DOHH2 (cell line): ENCODE measurements around the gene INTS15.
"Not testable (repeated sequence)": the region's sequence is repeated elsewhere in the genome, so short reads cannot be mapped to it uniquely, and the experiment has no call there.

Experiments
- CTCF ChIP-seq: fragments of 200-600 bp; sonication (generic); IDR thresholded peaks from one replicate; pipeline ENCODE4 v1.5.1; 2014; ENCODE audit warnings: antibody characterized with exemption, mild to moderate bottlenecking, low read depth, low read length; ENCODE audit not compliant: poor library complexity, severe bottlenecking
- EZH2phosphoT487 ChIP-seq: fragments of 200-600 bp; sonication (generic); IDR thresholded peaks from 2 replicates; pipeline ENCODE4 v1.6.1; 2017; ENCODE audit warnings: borderline replicate concordance, mild to moderate bottlenecking, antibody characterized with exemption, low read length, moderate library complexity, mixed read lengths

GRCh38 chr7:6585746-6586432 is 3.9 kb upstream of the INTS15 start:
- TF ChIP-seq CTCF, EZH2phosphoT487: not testable (repeated sequence)
